Fibroblast of pulmonary artery (primary cell): ENCODE measurements around the gene HTR6.

Source experiments
- DNase-seq: peaks from one replicate; pipeline ENCODE4 v3.0.0-alpha.2; 2010; ENCODE audit warnings: low read depth
- H3K4me3 ChIP-seq: replicated peaks from 2 replicates; pipeline ENCODE4 v1.5.1; 2011; ENCODE audit warnings: low read depth, mild to moderate bottlenecking, control low read depth, low read length, moderate library complexity
- TF ChIP-seq, protein P1 (sequence below): IDR thresholded peaks from 2 replicates; pipeline ENCODE4 v1.5.1; 2011; ENCODE audit warnings: mild to moderate bottlenecking, control low read depth, low read length, inconsistent platforms; ENCODE audit errors: missing control alignments

The HTR6 gene

GRCh38 chr1:19664453-19665185 is at the start of gene HTR6:
Gene HTR6, plus strand, starts transcription at chr1:19664875. Its CDS starts 879 bp downstream, at chr1:19665754.
- DNase-seq = no peak
- no peak within 1 kb of the TSS for H3K4me3 ChIP-seq
- TF ChIP-seq, protein P1, sequence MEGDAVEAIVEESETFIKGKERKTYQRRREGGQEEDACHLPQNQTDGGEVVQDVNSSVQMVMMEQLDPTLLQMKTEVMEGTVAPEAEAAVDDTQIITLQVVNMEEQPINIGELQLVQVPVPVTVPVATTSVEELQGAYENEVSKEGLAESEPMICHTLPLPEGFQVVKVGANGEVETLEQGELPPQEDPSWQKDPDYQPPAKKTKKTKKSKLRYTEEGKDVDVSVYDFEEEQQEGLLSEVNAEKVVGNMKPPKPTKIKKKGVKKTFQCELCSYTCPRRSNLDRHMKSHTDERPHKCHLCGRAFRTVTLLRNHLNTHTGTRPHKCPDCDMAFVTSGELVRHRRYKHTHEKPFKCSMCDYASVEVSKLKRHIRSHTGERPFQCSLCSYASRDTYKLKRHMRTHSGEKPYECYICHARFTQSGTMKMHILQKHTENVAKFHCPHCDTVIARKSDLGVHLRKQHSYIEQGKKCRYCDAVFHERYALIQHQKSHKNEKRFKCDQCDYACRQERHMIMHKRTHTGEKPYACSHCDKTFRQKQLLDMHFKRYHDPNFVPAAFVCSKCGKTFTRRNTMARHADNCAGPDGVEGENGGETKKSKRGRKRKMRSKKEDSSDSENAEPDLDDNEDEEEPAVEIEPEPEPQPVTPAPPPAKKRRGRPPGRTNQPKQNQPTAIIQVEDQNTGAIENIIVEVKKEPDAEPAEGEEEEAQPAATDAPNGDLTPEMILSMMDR = no peak

- no peak overlapping the region for H3K4me3 ChIP-seq
- no peak for DNase-seq
- TF ChIP-seq, protein P1 = no peak
Measured at GRCh38 chr1:19615438-19615837, 49.2 kb upstream of the HTR6 start.

DNA sequence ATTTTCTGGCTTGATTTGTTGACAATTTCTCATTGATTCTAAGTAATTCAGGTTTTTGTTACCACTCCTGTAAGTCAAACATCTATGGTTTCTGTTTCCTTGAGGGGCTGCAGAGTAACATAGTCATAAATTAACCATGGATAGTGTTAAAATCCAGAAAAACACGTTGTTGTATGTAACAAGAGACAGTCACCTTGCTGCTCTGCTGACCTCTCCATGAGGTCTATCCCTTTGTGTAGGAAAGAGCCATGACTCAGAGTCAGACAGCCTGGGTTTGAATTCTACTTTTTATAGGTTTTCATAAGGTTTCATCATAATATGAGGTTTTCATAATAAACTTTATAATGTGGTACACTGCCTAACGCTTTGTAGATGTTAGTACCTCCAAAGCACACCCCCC is 48.2 kb upstream of the HTR6 start:
- no peak overlapping the region for H3K4me3 ChIP-seq

GRCh38 chr1:19617376-19617775 is 47.3 kb upstream of the HTR6 start:
- no peak overlapping the region for H3K4me3 ChIP-seq
- DNase-seq = no peak
- TF ChIP-seq, protein P1 = no peak

More for the DNA sequence above, 48.2 kb upstream of the HTR6 start:
- TF ChIP-seq, protein P1 = no peak
- DNase-seq = peak; percentile 24

DNA sequence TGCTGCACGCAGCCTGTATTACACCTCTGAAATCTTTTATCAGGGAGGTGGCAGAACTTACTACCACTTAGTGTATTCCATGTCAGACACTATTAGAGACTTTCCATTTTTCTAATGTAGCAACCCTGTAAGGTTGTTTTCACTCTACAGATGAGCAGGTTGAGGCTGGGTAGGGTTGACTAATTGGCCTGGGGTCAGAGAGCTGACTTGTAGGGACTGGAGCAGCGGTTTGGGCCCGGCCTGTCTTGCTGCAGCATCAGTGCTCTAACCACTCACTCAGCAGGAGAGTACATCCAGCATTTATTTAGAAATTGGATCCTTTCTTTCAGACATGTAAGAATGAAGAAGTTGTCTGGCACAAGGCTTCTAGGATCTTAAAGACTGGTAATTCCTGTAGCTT is 46.2 kb upstream of the HTR6 start:
- TF ChIP-seq, protein P1 = no peak
- DNase-seq = no peak
- no peak overlapping the region for H3K4me3 ChIP-seq

GRCh38 chr1:19619697-19620384 is 44.8 kb upstream of the HTR6 start:
- TF ChIP-seq, protein P1 = no peak
- no peak overlapping the region for H3K4me3 ChIP-seq
- no peak for DNase-seq

DNA sequence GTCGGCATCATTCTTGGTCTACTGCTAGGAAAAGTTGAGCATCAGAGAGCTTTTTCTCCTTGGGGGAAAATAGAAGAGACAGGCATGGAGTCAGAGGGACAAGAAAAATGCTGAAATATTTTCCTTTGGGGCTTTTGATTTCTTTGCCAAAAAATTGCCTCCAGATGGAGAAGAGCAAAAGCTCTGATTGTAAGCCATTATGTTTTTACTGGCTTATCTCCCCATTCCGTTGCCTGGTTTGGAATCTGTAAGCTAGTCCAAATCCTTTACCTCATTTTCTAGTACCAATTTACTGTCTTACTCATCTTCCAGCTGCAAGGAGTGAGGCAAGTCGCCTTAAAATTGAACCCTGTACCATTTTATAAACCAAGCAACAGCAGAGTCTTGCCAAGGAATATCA is 43.9 kb upstream of the HTR6 start:
- no peak overlapping the region for H3K4me3 ChIP-seq
- TF ChIP-seq, protein P1 = no peak
- DNase-seq = no peak
